Ascending aorta (tissue), 2 donors: ENCODE measurements around the gene CRTC2. TPM values are rescaled to one million over a fixed set of nuclear protein-coding genes. Genes with fewer than 3 reads are reported as not detected.
"Not testable (repeated sequence)": the region's sequence is repeated elsewhere in the genome, so short reads cannot be mapped to it uniquely, and the experiment has no call there.

Source experiments
- DNase-seq, 2 donors: peaks; one replicate each; pipeline ENCODE4 v3.0.0-alpha.2; 2019; ENCODE audit warnings: low spot score in 2 of 2
- H3K27ac ChIP-seq, 2 donors: fragments of 200-600 bp; sonication (generic); one replicate each; pipeline ENCODE4 v1.5.1; 2016 to 2017; ENCODE audit warnings: mild to moderate bottlenecking in 1 of 2
- H3K27me3 ChIP-seq: fragments of 200-600 bp; sonication (generic); one replicate; pipeline ENCODE4 v1.5.1; 2017
- H3K36me3 ChIP-seq, 2 donors: fragments of 200-600 bp; sonication (generic); one replicate each; pipeline ENCODE4 v1.5.1; 2016
- H3K4me1 ChIP-seq, 2 donors: fragments of 200-600 bp; sonication (generic); one replicate each; pipeline ENCODE4 v1.5.1; 2016 to 2017; ENCODE audit warnings: mild to moderate bottlenecking in 1 of 2
- H3K4me3 ChIP-seq, 2 donors: fragments of 200-600 bp; sonication (generic); one replicate each; pipeline ENCODE4 v1.5.1; 2016 to 2017; ENCODE audit warnings: mild to moderate bottlenecking in 1 of 2
- H3K9me3 ChIP-seq, 2 donors: fragments of 200-600 bp; sonication (generic); one replicate each; pipeline ENCODE4 v1.5.1; 2016
- CTCF ChIP-seq, 3 experiments: fragments of 200-600 bp in 2 of 3; fragments of 450-650 bp in 1 of 3; sonication (generic) in 2 of 3; IDR thresholded peaks; one replicate each; pipeline ENCODE4 v1.5.1; 2016 to 2019; ENCODE audit warnings: antibody characterized with exemption in 3 of 3, mild to moderate bottlenecking in 1 of 3, moderate library complexity in 1 of 3
- intact Hi-C: fragments of 100-400 bp; cut with DNase I; formaldehyde crosslinking; loops from one replicate; pipeline ENCODE4 v1.15.1; 2023
- total RNA-seq: library from RNA; depleted of rRNA; stranded (reverse); fragments of >200 nt; gene quantifications from one replicate; pipeline ENCODE4 v1.1.0, GENCODE V29; 2016

CRTC2 gene
- total RNA-seq, 1 donor from 2014 or later = 10.1 TPM

- intact Hi-C loops = loop anchor here (5.0 kb wide), 2 partner anchors 308 to 1152 kb away; partner anchors contain the start of genes NPR1 and SLC50A1
- DNase-seq = peak in 1 of 2 donors; percentile 83
- Histone ChIP-seq H3K4me3 (peak overlapping the region; percentile 71 to 72), H3K27me3 (no peaks in the 10 kb centered on the region), H3K4me1 (peaks cover 0 to 21% of the 10 kb centered on the region in 2 donors), H3K9me3 (no peaks in the 10 kb centered on the region), H3K27ac (peak overlapping the region; percentile 88 to 90), H3K36me3 (peaks cover 4 to 15% of the 10 kb centered on the region in 2 donors)
- no peak for TF ChIP-seq CTCF (IDR thresholded peaks at IDR 0.05)
Measured at GRCh38 chr1:153985341-153985912, 27.0 kb upstream of the CRTC2 start.

DNA sequence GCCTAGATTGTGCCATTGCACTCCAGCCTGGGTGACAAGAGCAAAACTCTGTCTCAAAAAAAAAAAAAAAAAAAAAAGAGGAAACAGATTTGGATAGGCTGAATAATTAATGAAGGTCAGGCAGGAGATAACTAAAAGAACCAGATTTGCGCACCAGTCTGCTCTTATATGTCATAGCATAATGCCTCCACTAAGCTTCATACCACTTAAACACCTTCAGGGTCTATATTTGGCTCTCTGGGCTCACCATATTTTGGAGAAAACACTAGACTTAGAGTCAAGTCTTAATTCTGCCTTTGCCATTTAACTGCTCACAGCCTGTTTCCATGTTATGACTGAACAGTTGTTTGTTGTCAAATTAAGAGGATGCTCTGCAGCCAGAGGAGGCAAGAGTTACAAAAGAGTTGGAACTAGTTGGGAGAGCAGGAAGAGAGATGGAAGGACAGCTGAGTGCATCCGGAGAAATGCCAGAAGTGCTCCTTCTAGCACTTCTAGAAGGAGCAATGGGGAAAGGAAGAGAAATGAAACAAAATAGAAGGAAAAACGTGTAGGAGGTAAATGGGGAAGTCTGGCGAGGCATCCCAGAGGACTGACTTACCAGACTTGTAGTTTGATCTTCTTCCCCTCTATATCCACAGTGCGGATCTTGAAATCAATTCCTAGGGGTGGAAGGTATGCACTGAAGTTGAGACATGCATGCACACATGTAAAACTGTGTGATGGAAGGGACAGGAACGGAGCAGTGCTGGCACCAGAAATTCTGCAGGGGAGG lies 25.9 kb upstream of the CRTC2 start:
- Histone ChIP-seq H3K4me3 (peak overlapping the region; percentile 71 to 72), H3K27ac (peak overlapping the region; percentile 88 to 90), H3K36me3 (peaks cover 4 to 15% of the 10 kb centered on the region in 2 donors), H3K9me3 (no peaks in the 10 kb centered on the region), H3K4me1 (peaks cover 0 to 17% of the 10 kb centered on the region in 2 donors), H3K27me3 (no peaks in the 10 kb centered on the region)
- intact Hi-C loops = no loop called here
- no peak for DNase-seq
- TF ChIP-seq CTCF (IDR thresholded peaks at IDR 0.05) = no peak

DNA sequence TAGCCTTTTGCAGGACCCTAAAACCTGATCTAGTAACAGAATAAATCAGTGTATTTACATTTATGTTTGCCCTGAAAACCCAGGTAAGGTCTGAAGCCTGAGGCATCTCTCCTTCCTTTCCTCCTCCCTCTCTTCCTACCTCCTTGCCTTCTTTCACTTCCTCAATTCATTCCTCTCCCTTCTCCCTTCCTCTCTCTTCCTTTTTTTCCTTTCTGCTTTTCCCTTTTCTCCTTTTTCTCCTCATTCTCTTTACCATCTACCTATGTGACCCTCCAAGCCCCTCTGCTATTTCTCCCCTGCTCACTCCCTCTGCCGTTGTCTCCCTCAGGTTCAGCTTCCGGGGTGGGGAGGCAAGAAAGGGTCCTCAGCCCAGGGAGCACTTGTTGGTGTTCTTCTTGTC lies 23.3 kb upstream of the CRTC2 start:
- intact Hi-C loops, H3K4me3 ChIP-seq, H3K27ac ChIP-seq, H3K9me3 ChIP-seq, DNase-seq, H3K27me3 ChIP-seq: not testable (repeated sequence)
- H3K36me3 ChIP-seq = peaks cover 4 to 15% of the 10 kb centered on the region in 2 donors
- H3K4me1 ChIP-seq = peaks cover 0 to 23% of the 10 kb centered on the region in 2 donors

- peaks cover 25 to 35% of the 10 kb centered on the region in 2 donors for H3K36me3 ChIP-seq
- H3K4me3 ChIP-seq, H3K27ac ChIP-seq, H3K27me3 ChIP-seq, intact Hi-C loops, DNase-seq, H3K9me3 ChIP-seq: not testable (repeated sequence)
- peaks cover 6 to 15% of the 10 kb centered on the region in 2 donors for H3K4me1 ChIP-seq
Measured at GRCh38 chr1:153979091-153979490, 20.7 kb upstream of the CRTC2 start.

DNA sequence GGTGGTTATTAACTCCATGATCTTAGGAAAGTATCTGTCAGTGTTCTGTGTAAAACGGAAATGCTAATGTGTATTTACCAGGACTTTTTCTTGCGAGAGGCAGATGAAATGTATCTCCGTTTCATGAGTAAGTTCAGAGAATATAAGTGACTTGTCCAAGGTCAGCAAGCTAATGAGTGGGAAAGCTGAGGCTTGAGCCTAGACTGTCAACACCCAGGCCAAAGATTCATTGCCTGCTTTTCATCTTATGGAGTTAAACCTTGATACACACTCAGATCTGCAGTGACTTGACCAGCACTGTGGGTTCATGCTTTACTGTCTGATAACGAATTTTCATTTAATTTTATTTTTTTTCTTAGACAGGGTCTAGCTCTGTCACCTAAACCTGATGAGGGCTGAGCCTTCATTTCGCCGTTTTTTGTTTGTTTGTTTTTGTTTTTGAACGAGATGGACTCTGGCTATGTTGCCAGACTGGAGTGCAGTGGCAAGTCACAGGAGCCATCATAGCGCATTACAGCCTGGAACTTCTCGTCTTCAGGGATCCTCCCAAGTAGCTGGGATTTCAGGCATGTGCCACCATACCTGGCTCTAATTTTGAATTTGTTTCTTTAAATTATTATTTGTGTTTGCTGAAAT lies 20.0 kb upstream of the CRTC2 start:
- Histone ChIP-seq H3K9me3 (no peaks in the 10 kb centered on the region), H3K27ac (peak overlapping the region; percentile 89 to 92), H3K4me3 (peak overlapping the region; percentile 89 to 90), H3K36me3 (peaks cover 31 to 41% of the 10 kb centered on the region in 2 donors), H3K27me3 (no peaks in the 10 kb centered on the region), H3K4me1 (peaks cover 6 to 14% of the 10 kb centered on the region in 2 donors)
- intact Hi-C loops = no loop called here
- no peak for TF ChIP-seq CTCF (IDR thresholded peaks at IDR 0.05)
- no peak for DNase-seq

DNA sequence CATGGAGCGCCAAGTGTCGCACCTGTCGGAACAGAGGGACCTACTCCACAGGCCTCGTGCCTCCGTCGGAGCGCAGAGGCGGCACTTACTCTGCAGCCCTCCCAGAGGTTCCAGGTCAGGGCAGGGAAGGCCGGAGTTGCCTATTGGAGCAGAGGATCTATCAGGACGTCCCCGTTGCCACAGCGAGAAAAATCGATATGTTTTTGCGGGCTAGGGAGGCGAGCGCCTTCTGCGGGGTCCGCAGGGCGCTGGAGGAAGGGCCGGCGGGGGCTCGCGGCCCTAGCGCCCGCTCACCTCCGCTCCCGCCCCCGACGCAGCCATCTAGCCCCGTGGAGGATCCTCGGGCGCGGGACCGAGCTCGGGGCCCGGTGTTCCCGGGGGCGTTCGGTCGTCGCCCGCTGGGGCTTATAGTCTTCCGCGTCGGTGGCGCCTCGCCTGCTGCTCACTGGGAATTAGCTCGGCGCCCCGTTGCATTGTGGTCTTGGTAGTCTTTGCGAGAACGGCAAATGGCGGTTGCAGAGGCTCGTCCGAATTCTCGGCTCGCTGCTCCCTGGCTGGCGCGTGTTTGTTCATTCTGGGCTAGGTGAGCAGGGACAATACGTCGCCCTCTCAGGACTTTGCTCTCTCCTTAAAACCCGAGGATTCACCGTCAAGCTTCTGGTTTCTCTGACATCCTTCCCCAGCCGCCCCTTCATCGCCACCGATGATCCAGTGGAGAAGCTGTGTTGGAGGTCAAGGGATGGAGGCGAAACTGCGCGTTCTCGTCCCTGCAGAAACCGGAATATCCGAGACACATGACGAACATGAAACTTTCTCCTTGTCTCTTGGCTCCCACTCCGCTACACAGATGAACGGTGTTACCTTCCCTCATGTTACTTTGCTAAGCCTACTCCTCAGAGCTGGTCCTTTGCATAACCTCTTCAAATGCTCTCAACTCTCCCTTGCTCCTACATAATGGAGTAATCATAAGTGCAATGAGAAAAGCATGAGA lies 19.1 kb upstream of the CRTC2 start, which contains the start of gene JTB:
Gene JTB (minus strand): TSS at position 425 of the 991 bp plus-strand sequence. CDS start 422 bp downstream, at position 3.
- intact Hi-C loops = loop anchor here (1.0 kb wide), 1 partner anchor 10 kb away; the partner anchor contains the start of gene CREB3L4
- peaks cover 27 to 43% of the 10 kb centered on the region in 2 donors for H3K36me3 ChIP-seq
- DNase-seq = peak in 1 of 2 donors; percentile 95

More for the DNA sequence above, 19.1 kb upstream of the CRTC2 start, which contains the start of gene JTB:
- TF ChIP-seq CTCF (IDR thresholded peaks at IDR 0.05) = no peak
- Histone ChIP-seq H3K27me3 (no peaks in the 10 kb centered on the region), H3K4me1 (peaks cover 6 to 14% of the 10 kb centered on the region in 2 donors), H3K27ac (peak within 1 kb of the TSS; percentile 89 to 92), H3K4me3 (peak within 1 kb of the TSS; percentile 89 to 90), H3K9me3 (no peaks in the 10 kb centered on the region)
